ENCODE measurements around the gene PRAMEF18.

GRCh38 chr1:13228343-13228781 is 2.4 kb upstream of the PRAMEF18 start:
- TF ChIP-seq CTCF (IDR thresholded peaks at IDR 0.05): peak; percentile 56
- no peak for TF ChIP-seq EZH2 (IDR thresholded peaks at IDR 0.05; ENCODE audit: borderline replicate concordance, insufficient read depth, low read depth, low read length, poor library complexity, severe bottlenecking)

Data from B cell (primary cell).